ENCODE measurements around the gene INTS4. TPM values are rescaled to one million over a fixed set of nuclear protein-coding genes. Genes with fewer than 3 reads are reported as not detected.
"Not testable (repeated sequence)": the region's sequence is repeated elsewhere in the genome, so short reads cannot be mapped to it uniquely, and the experiment has no call there.

INTS4 gene
- total and polyA plus RNA-seq, 11 donors = 9.5 to 23.9 (median 15.1) TPM

- no peak for ATAC-seq
- DNase-seq = no peak
- Histone ChIP-seq H3K9me3 (no peaks in the 10 kb centered on the region), H3K4me3 (no peak overlapping the region), H3K27ac (no peak overlapping the region), H3K36me3 (peaks cover 0 to 30% (median 14%) of the 10 kb centered on the region in 9 donors), H3K27me3 (no peaks in the 10 kb centered on the region), H3K4me1 (peaks cover 0 to 7% (median 0%) of the 10 kb centered on the region in 12 donors)
- TF ChIP-seq CTCF (IDR thresholded peaks at IDR 0.05) (no peak), POLR2A (IDR thresholded peaks at IDR 0.05) (no peak)
- WGBS, 4 donors = 73 to 87% (median 80%) methylated on average over 2 of the region's 2 CpGs
- intact Hi-C loops (cut with DNase I) = no loop called here
Observed at GRCh38 chr11:77966338-77966737, 28.1 kb downstream of the INTS4 start.

- TF ChIP-seq POLR2A (IDR thresholded peaks at IDR 0.05) (no peak), CTCF (IDR thresholded peaks at IDR 0.05) (no peak)
- DNase-seq (no peak), ATAC-seq (peak in 2 of 4 donors; percentile 36 to 53)
- intact Hi-C loops (cut with DNase I) = no loop called here
- peak overlapping the region in 4 of 12 donors; percentile 3 to 71 (median 38) for H3K27ac ChIP-seq
- peaks cover 0 to 61% (median 50%) of the 10 kb centered on the region in 9 donors for H3K36me3 ChIP-seq
- no peaks in the 10 kb centered on the region for H3K27me3 ChIP-seq
- H3K9me3 ChIP-seq = no peaks in the 10 kb centered on the region
- H3K4me1 ChIP-seq = peaks cover 0 to 11% (median 0%) of the 10 kb centered on the region in 12 donors
- no peak overlapping the region for H3K4me3 ChIP-seq
- 65 to 71% (median 68%) methylated on average over 4 of the region's 4 CpGs for whole genome bisulfite sequencing, 4 donors
Observed at GRCh38 chr11:77959434-77959833, 35.0 kb downstream of the INTS4 start.

GRCh38 chr11:77958583-77959177 is 35.8 kb downstream of the INTS4 start:
- Histone ChIP-seq H3K4me1 (peaks cover 0 to 11% (median 0%) of the 10 kb centered on the region in 12 donors), H3K36me3 (peaks cover 0 to 68% (median 56%) of the 10 kb centered on the region in 9 donors), H3K27ac (peak overlapping the region in 7 of 12 donors; percentile 3 to 71 (median 27))
- H3K9me3 ChIP-seq; H3K27me3 ChIP-seq; H3K4me3 ChIP-seq; intact Hi-C loops (cut with DNase I): not testable (repeated sequence)
- 26 to 61% (median 57%) methylated on average over 3 of the region's 3 CpGs for WGBS, 4 donors
- peak in 1 of 5 donors; percentile 30 for DNase-seq
- ATAC-seq = peak in 3 of 4 donors; percentile 81 to 87 (median 85)

- WGBS, 4 donors = 89 to 98% (median 93%) methylated on average over 1 of the region's 1 CpG
- H3K27me3 ChIP-seq; intact Hi-C loops (cut with DNase I); H3K4me1 ChIP-seq; ATAC-seq; H3K27ac ChIP-seq; H3K4me3 ChIP-seq; DNase-seq; H3K9me3 ChIP-seq: not testable (repeated sequence)
- peaks cover 0 to 20% (median 7%) of the 10 kb centered on the region in 9 donors for H3K36me3 ChIP-seq
Observed at GRCh38 chr11:77943296-77943695, 51.2 kb downstream of the INTS4 start.

- H3K9me3 ChIP-seq; H3K4me1 ChIP-seq; H3K4me3 ChIP-seq; DNase-seq; ATAC-seq; H3K27me3 ChIP-seq; intact Hi-C loops (cut with DNase I); H3K27ac ChIP-seq: not testable (repeated sequence)
- peaks cover 0 to 23% (median 10%) of the 10 kb centered on the region in 9 donors for H3K36me3 ChIP-seq
Observed at GRCh38 chr11:77942465-77942864, 52.0 kb downstream of the INTS4 start.

GRCh38 chr11:77933596-77933995 is 60.9 kb downstream of the INTS4 start:
- H3K36me3 ChIP-seq = peaks cover 0 to 53% (median 19%) of the 10 kb centered on the region in 9 donors
- H3K27ac ChIP-seq; DNase-seq; H3K4me3 ChIP-seq; H3K9me3 ChIP-seq; ATAC-seq; H3K4me1 ChIP-seq; H3K27me3 ChIP-seq; intact Hi-C loops (cut with DNase I): not testable (repeated sequence)
- WGBS, 4 donors = 86 to 97% (median 95%) methylated on average over 15 to 24 of the region's 24 CpGs

- H3K36me3 ChIP-seq = peaks cover 0 to 55% (median 27%) of the 10 kb centered on the region in 9 donors
- H3K27ac ChIP-seq; H3K4me3 ChIP-seq; intact Hi-C loops (cut with DNase I); H3K27me3 ChIP-seq; H3K4me1 ChIP-seq; DNase-seq; H3K9me3 ChIP-seq: not testable (repeated sequence)
- ATAC-seq = peak in 2 of 4 donors; percentile 24 to 41
- WGBS, 4 donors = 62 to 82% (median 81%) methylated on average over 3 of the region's 3 CpGs
Observed at GRCh38 chr11:77930334-77931208, 63.9 kb downstream of the INTS4 start.

- intact Hi-C loops (cut with DNase I); H3K9me3 ChIP-seq; H3K4me3 ChIP-seq; H3K27me3 ChIP-seq; ATAC-seq; H3K27ac ChIP-seq; DNase-seq: not testable (repeated sequence)
- Histone ChIP-seq H3K4me1 (peaks cover 0 to 12% (median 8%) of the 10 kb centered on the region in 12 donors), H3K36me3 (peaks cover 0 to 65% (median 27%) of the 10 kb centered on the region in 9 donors)
- 100% methylated on average over 1 of the region's 2 CpGs; no CpG with 5 or more reads in 2 of the 4 donors for WGBS, 4 donors
Observed at GRCh38 chr11:77917713-77918112, 76.8 kb downstream of the INTS4 start.

All from heart left ventricle (tissue), 16 donors.